ENCODE measurements around the gene AGBL4.
A peak's percentile ranks its signal among the peaks of the same experiment; 100 is the strongest.
"Not testable (repeated sequence)": the region's sequence is repeated elsewhere in the genome, so short reads cannot be mapped to it uniquely, and the experiment has no call there.

AGBL4 gene

DNA sequence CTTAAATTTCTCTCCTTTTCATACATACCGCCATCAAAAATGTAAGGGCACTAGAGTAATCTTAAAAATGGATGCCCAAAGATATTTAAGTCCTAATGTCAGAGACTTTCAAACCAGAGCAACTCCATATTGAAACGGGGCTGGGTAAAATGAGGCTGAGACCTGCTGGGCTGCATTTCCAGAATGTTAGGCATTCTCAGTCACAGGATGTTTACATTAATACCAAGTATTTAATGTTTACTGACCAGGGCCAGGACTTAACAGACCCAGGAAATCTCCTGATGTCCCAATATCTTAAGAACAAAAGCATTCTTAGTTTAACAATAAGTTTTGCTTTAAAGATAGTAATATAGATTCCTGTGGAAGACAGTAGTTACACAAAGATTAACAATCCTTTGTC is 683.2 kb downstream of the AGBL4 start:
- Histone ChIP-seq H3K9me3 (replicated peaks in 1 of 11) (peaks cover 0 to 12% (median 5%) of the 10 kb centered on the region in 11 experiments; a peak in 13 of 22 replicates), H3K27me3 (no peaks in the 10 kb centered on the region), H3K9ac (no peak overlapping the region), H3K4me3 (no peak overlapping the region), H3K4me1 (no peaks in the 10 kb centered on the region), H3K27ac (no peak overlapping the region), H3K4me2 (no peak overlapping the region), H3K36me3 (no peaks in the 10 kb centered on the region), H4K20me1 (no peaks in the 10 kb centered on the region)
- TF ChIP-seq Cebpa-rat (IDR thresholded peaks at IDR 0.05) = no peak

DNA sequence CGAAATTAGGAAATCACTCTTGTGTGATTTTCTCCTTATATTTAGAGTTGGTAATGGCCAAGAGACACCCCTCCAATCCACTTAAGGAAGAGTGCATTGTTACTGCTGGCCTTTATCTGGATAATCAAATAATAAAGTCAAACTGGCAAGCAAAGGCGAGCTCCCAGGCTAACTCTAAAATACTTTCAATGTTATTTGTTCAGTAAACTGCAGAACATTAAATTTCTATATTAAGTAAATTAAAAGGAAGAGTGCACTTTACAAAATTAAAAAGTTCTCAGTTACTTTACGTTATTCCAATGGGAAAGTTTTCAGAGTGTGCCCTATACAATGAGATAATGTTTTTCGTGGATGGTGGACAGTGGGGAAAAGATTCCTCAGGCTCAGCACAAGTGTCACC is 684.7 kb downstream of the AGBL4 start:
- Histone ChIP-seq H3K4me2 (no peak overlapping the region), H4K20me1 (no peaks in the 10 kb centered on the region), H3K4me1 (no peaks in the 10 kb centered on the region), H3K27me3 (no peaks in the 10 kb centered on the region), H3K9me3 (replicated peaks in 1 of 11) (no peaks in the 10 kb centered on the region), H3K27ac (no peak overlapping the region), H3K9ac (no peak overlapping the region), H3K4me3 (no peak overlapping the region), H3K36me3 (no peaks in the 10 kb centered on the region)
- TF ChIP-seq Cebpa-rat (IDR thresholded peaks at IDR 0.05) = no peak

- no peak for TF ChIP-seq Cebpa-rat (IDR thresholded peaks at IDR 0.05)
- Histone ChIP-seq H3K4me3 (no peak overlapping the region), H3K9me3 (replicated peaks in 1 of 11) (no peaks in the 10 kb centered on the region)
These were observed 686.5 kb downstream of the AGBL4 start for GRCh38 chr1:49337251-49337650.

GRCh38 chr1:49333906-49334305 is 689.8 kb downstream of the AGBL4 start:
- TF ChIP-seq Cebpa-rat (IDR thresholded peaks at IDR 0.05) = no peak
- Histone ChIP-seq H3K36me3 (no peaks in the 10 kb centered on the region), H3K4me1 (no peaks in the 10 kb centered on the region), H3K4me3 (no peak overlapping the region), H3K27me3 (no peaks in the 10 kb centered on the region), H4K20me1 (no peaks in the 10 kb centered on the region), H3K9me3 (replicated peaks in 1 of 11) (no peaks in the 10 kb centered on the region), H3K4me2 (no peak overlapping the region), H3K27ac (no peak overlapping the region), H3K9ac (no peak overlapping the region)

More at GRCh38 chr1:49337251-49337650, 686.5 kb downstream of the AGBL4 start:
- H3K36me3 ChIP-seq = no peaks in the 10 kb centered on the region
- H4K20me1 ChIP-seq = no peaks in the 10 kb centered on the region
- H3K27ac ChIP-seq = no peak overlapping the region
- H3K4me2 ChIP-seq = no peak overlapping the region
- H3K9ac ChIP-seq = no peak overlapping the region
- H3K27me3 ChIP-seq = no peaks in the 10 kb centered on the region
- H3K4me1 ChIP-seq = no peaks in the 10 kb centered on the region

DNA sequence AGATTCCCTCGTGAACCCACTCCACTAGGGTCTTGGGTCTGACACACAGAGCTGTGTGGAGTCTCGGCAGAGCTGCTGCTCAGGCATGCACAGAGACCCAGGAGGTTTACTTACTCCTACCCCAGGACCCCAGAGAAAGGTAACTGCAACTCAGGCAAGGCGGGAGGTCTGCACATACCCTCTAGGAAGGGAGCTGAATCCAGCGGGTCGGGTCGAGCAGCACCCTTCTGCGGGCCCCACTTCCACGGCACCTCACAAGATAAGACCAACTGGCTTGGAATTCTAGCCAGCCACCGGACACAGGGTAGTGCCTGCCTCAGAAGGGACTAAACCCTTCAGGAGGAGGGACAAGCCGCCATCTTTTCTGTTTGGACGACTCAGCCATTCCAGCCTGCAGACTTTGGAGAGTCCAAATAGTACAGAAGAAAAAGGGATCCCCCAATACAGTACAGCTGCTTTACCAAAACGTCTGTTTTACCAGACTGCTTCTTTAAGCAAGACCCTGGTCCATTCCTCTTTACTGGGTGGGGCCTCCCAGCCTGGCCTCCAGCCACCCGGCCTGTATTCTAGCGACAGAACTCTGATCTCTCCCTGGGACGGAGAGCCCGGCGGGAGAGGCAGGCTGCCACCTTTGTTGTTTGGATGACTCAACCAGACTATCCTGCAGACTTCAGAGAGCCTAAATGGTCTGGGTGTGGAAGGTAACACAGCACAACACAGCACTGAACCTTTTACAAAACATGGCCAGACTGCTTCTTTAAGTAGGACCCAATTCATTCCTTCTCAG is 692.5 kb downstream of the AGBL4 start:
- Histone ChIP-seq H3K9me3 (replicated peaks in 1 of 11) (no peaks in the 10 kb centered on the region), H3K9ac (no peak overlapping the region), H3K4me3 (no peak overlapping the region), H3K27me3 (no peaks in the 10 kb centered on the region), H3K36me3 (no peaks in the 10 kb centered on the region), H3K4me1 (no peaks in the 10 kb centered on the region), H4K20me1 (no peaks in the 10 kb centered on the region), H3K27ac (no peak overlapping the region), H3K4me2 (no peak overlapping the region)
- TF ChIP-seq Cebpa-rat (IDR thresholded peaks at IDR 0.05) = no peak

- no peaks in the 10 kb centered on the region; a peak in 1 of 22 replicates for H4K20me1 ChIP-seq
- H3K36me3 ChIP-seq = no peaks in the 10 kb centered on the region
- H3K27me3 ChIP-seq = no peaks in the 10 kb centered on the region
- H3K9me3 ChIP-seq (replicated peaks in 1 of 11) = no peaks in the 10 kb centered on the region
- H3K4me1 ChIP-seq = no peaks in the 10 kb centered on the region
- H3K4me2 ChIP-seq = no peak overlapping the region
- H3K9ac ChIP-seq = no peak overlapping the region
- no peak overlapping the region for H3K4me3 ChIP-seq
- TF ChIP-seq Cebpa-rat (IDR thresholded peaks at IDR 0.05) = no peak
- no peak overlapping the region for H3K27ac ChIP-seq
These were observed 699.7 kb downstream of the AGBL4 start for GRCh38 chr1:49323925-49324540.

DNA sequence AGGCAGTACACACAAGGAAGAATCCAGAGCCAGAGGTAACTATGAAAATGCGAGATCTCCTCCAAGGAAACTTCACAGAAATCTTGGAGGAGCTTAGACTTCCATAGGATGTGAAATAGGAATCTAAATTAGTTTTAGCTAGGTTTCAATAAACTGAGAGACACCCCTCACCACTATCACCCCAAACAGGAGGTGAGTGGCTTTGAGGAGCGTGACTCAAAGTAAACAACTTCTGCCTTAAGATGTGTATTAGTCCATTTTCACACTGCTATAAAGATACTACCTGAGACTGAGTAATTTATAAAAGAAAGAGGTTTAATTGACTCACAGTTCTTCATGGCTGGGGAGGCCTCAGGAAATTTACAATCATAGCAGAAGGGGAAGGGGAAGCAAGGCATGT is 703.3 kb downstream of the AGBL4 start:
- H3K4me2 ChIP-seq; H3K4me3 ChIP-seq; H3K27ac ChIP-seq; H3K36me3 ChIP-seq; H3K27me3 ChIP-seq; H3K9me3 ChIP-seq (replicated peaks in 1 of 11); H3K9ac ChIP-seq; H3K4me1 ChIP-seq; H4K20me1 ChIP-seq: not testable (repeated sequence)

GRCh38 chr1:49319426-49319963 is 704.3 kb downstream of the AGBL4 start:
- H3K27me3 ChIP-seq = no peaks in the 10 kb centered on the region
- peaks cover 0 to 6% (median 0%) of the 10 kb centered on the region in 11 experiments; a peak in 1 of 22 replicates for H3K9me3 ChIP-seq (replicated peaks in 1 of 11)
- no peaks in the 10 kb centered on the region; a peak in 1 of 22 replicates for H4K20me1 ChIP-seq
- H3K36me3 ChIP-seq = no peaks in the 10 kb centered on the region
- H3K4me1 ChIP-seq = no peaks in the 10 kb centered on the region
- no peak overlapping the region for H3K9ac ChIP-seq
- H3K4me3 ChIP-seq = no peak overlapping the region
- TF ChIP-seq Cebpa-rat (IDR thresholded peaks at IDR 0.05) = no peak
- peak overlapping the region in 1 of 11 experiments; percentile 10; a peak in 1 of 22 replicates for H3K27ac ChIP-seq
- no peak overlapping the region for H3K4me2 ChIP-seq

GRCh38 chr1:49318218-49318617 is 705.5 kb downstream of the AGBL4 start:
- no peaks in the 10 kb centered on the region for H3K27me3 ChIP-seq
- no peak for TF ChIP-seq Cebpa-rat (IDR thresholded peaks at IDR 0.05)
- H3K4me3 ChIP-seq = no peak overlapping the region
- no peaks in the 10 kb centered on the region for H3K36me3 ChIP-seq
- no peaks in the 10 kb centered on the region for H3K4me1 ChIP-seq
- H3K4me2 ChIP-seq = no peak overlapping the region
- H3K9me3 ChIP-seq (replicated peaks in 1 of 11) = peaks cover 0 to 11% (median 0%) of the 10 kb centered on the region in 11 experiments; a peak in 2 of 22 replicates
- H3K27ac ChIP-seq = no peak overlapping the region
- no peak overlapping the region for H3K9ac ChIP-seq
- no peaks in the 10 kb centered on the region; a peak in 1 of 22 replicates for H4K20me1 ChIP-seq

All from BLaER1 treated with 17β-estradiol and CSF1 and Interleukin-3, amounts not matched to agents 10 nM and 100 nM (cell line).